Sigmoid colon (tissue), 7 donors: ENCODE results near the gene MYRF. TPM values are rescaled to one million over a fixed set of nuclear protein-coding genes. Genes with fewer than 3 reads are reported as not detected.

Experiments
- DNase-seq: peaks from one replicate; pipeline ENCODE4 v3.0.0-alpha.2; 2019
- H3K27ac ChIP-seq, 4 donors: fragments of 200-600 bp; sonication (generic); one replicate each; pipeline ENCODE4 v1.5.1; 2016 to 2019; ENCODE audit warnings: mild to moderate bottlenecking in 1 of 4
- H3K27me3 ChIP-seq, 3 donors: fragments of 200-600 bp; sonication (generic); one replicate each; pipeline ENCODE4 v1.5.1; 2019; ENCODE audit warnings: mild to moderate bottlenecking in 1 of 3
- H3K36me3 ChIP-seq, 4 donors: fragments of 200-600 bp; sonication (generic); one replicate each; pipeline ENCODE4 v1.5.1; 2016 to 2019
- H3K4me1 ChIP-seq, 4 donors: fragments of 200-600 bp; sonication (generic); one replicate each; pipeline ENCODE4 v1.5.1; 2017 to 2019
- H3K4me3 ChIP-seq, 4 donors: fragments of 200-600 bp; sonication (generic); one replicate each; pipeline ENCODE4 v1.5.1; 2017 to 2019; ENCODE audit warnings: mild to moderate bottlenecking in 2 of 4, moderate library complexity in 1 of 4
- H3K9me3 ChIP-seq, 4 donors: fragments of 200-600 bp in 3 of 4; sonication (generic) in 3 of 4; one replicate each; pipeline versions ENCODE4 v1.5.1 to v1.6.1; 2013 to 2019
- EP300 ChIP-seq, 4 donors: sonication (generic); formaldehyde crosslinking; IDR thresholded peaks; one replicate each; pipeline ENCODE4 v1.6.1; 2017; ENCODE audit warnings: antibody characterized with exemption in 4 of 4
- POLR2A ChIP-seq, 2 donors: fragments of 450-650 bp; IDR thresholded peaks; one replicate each; pipeline ENCODE4 v1.6.1; 2016; ENCODE audit warnings: antibody characterized with exemption in 2 of 2, mild to moderate bottlenecking in 2 of 2, moderate library complexity in 2 of 2
- POLR2AphosphoS5 ChIP-seq, 4 donors: sonication (generic); formaldehyde crosslinking; IDR thresholded peaks; one replicate each; pipeline ENCODE4 v1.6.1; 2017; ENCODE audit warnings: antibody characterized with exemption in 4 of 4
- WGBS, 2 donors: extraction: QIAGEN DNeasy Blood & Tissue Kit; methylation state at CpG; one replicate each; pipeline ENCODE4 v1.1.7; 2013; 5-methylcytosine and 5-hydroxymethylcytosine counted together
- intact Hi-C: fragments of 100-400 bp; cut with DNase I; formaldehyde crosslinking; loops from one replicate; pipeline ENCODE4 v1.15.1; 2023
- polyA plus RNA-seq, 3 donors: library from polyadenylated mRNA; stranded (reverse); fragments of 200-250 nt; gene quantifications; one replicate each; pipeline ENCODE4 v1.2.3, GENCODE V29; 2013
- total RNA-seq, 4 donors: library from RNA; depleted of rRNA; stranded (reverse); fragments of >200 nt; gene quantifications; one replicate each; pipeline ENCODE4 v1.1.0, GENCODE V29; 2016
- TF ChIP-seq, protein P1 (sequence below), 4 experiments: fragments of 450-650 bp in 3 of 4; fragments of 200-600 bp in 1 of 4; IDR thresholded peaks; one replicate each; pipeline ENCODE4 v1.5.1; 2016 to 2019; ENCODE audit warnings: antibody characterized with exemption in 4 of 4, mild to moderate bottlenecking in 3 of 4, moderate library complexity in 2 of 4
- donor health status: healthy with polysubstance abuse.
- donor health status: Bipolar disorder and iron deficiency.
- donor health status: healthy.

Gene MYRF
- total and polyA plus RNA-seq, 7 donors: under 0.01 to 6.4 (median 0.66) TPM

DNA sequence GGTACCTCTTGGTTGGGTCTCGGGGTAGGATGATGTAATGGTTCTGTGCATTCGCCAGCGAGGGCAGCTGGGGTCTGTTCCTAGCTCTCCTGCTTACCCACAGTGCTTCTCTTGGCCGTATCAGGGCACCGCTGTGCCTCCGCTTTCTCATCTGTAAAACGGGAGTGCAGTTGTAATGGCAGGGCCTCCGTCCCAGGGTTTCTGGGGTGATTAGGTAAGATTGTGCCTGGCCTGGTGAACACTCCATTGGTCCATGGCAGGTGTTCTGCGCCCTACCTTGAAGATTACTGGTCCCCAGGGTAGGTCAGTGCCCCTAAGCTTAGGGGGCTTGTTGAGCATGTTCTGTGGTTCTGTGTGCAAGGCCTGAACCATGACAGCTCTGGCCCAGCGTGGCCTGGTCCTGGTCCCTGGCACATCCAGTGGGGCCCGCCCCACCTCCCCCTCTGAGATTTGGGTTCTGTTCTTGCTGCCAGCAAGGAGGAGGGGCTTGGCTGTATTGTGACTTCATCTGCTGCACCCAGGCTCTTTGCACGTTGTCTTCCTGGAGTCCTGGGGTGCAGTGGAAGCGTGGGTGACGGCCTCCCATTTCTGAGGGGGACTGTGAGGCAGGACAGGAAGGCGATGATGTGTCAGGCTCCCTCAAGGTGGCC lies 4.9 kb downstream of the MYRF start:
- no peak overlapping the region for H3K27ac ChIP-seq
- no peak overlapping the region for H3K4me3 ChIP-seq
- H3K27me3 ChIP-seq: peaks cover 6 to 21% (median 9%) of the 10 kb centered on the region in 3 donors
- TF ChIP-seq POLR2AphosphoS5 (IDR thresholded peaks at IDR 0.05) (no peak), POLR2A (IDR thresholded peaks at IDR 0.05) (no peak), EP300 (IDR thresholded peaks at IDR 0.05) (no peak)
- TF ChIP-seq, protein P1, sequence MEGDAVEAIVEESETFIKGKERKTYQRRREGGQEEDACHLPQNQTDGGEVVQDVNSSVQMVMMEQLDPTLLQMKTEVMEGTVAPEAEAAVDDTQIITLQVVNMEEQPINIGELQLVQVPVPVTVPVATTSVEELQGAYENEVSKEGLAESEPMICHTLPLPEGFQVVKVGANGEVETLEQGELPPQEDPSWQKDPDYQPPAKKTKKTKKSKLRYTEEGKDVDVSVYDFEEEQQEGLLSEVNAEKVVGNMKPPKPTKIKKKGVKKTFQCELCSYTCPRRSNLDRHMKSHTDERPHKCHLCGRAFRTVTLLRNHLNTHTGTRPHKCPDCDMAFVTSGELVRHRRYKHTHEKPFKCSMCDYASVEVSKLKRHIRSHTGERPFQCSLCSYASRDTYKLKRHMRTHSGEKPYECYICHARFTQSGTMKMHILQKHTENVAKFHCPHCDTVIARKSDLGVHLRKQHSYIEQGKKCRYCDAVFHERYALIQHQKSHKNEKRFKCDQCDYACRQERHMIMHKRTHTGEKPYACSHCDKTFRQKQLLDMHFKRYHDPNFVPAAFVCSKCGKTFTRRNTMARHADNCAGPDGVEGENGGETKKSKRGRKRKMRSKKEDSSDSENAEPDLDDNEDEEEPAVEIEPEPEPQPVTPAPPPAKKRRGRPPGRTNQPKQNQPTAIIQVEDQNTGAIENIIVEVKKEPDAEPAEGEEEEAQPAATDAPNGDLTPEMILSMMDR (IDR thresholded peaks at IDR 0.05): no peak
- 59 to 83% methylated on average over 15 of the region's 15 CpGs for WGBS, 2 donors
- DNase-seq: no peak
- H3K4me1 ChIP-seq: peaks cover 0 to 8% (median 8%) of the 10 kb centered on the region in 4 donors
- no peaks in the 10 kb centered on the region for H3K9me3 ChIP-seq
- intact Hi-C loops: no loop called here
- no peaks in the 10 kb centered on the region for H3K36me3 ChIP-seq

DNA sequence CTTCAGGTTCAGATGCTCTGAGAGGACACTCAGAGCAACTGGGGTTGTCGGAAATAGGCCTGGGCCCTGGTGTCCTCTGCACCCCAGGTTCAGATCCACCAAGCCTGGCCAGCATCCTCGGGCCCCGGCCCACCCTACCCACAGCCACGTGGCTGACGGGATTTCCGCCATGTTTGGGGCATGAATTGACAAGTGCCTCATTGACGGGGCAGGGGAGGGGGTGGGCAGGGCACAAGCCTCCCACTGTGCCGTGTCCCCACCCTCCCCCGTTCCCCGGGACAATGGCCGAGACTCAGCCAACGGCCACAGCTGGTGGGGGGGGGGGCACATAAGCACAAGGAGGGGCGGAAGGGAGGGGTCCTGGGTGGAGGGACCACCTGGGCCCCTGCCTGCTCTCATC lies 8.5 kb downstream of the MYRF start:
- no peaks in the 10 kb centered on the region for H3K4me1 ChIP-seq
- no peaks in the 10 kb centered on the region for H3K36me3 ChIP-seq
- no peaks in the 10 kb centered on the region for H3K9me3 ChIP-seq
- H3K4me3 ChIP-seq: no peak overlapping the region
- peaks cover 0 to 27% (median 0%) of the 10 kb centered on the region in 3 donors for H3K27me3 ChIP-seq
- no peak for DNase-seq
- intact Hi-C loops: no loop called here
- no peak overlapping the region for H3K27ac ChIP-seq
- 83 to 88% methylated on average over 13 of the region's 13 CpGs for WGBS, 2 donors
- TF ChIP-seq EP300 (IDR thresholded peaks at IDR 0.05) (no peak), POLR2A (IDR thresholded peaks at IDR 0.05) (no peak), POLR2AphosphoS5 (IDR thresholded peaks at IDR 0.05) (no peak)
- TF ChIP-seq, protein P1 (IDR thresholded peaks at IDR 0.05): no peak

DNA sequence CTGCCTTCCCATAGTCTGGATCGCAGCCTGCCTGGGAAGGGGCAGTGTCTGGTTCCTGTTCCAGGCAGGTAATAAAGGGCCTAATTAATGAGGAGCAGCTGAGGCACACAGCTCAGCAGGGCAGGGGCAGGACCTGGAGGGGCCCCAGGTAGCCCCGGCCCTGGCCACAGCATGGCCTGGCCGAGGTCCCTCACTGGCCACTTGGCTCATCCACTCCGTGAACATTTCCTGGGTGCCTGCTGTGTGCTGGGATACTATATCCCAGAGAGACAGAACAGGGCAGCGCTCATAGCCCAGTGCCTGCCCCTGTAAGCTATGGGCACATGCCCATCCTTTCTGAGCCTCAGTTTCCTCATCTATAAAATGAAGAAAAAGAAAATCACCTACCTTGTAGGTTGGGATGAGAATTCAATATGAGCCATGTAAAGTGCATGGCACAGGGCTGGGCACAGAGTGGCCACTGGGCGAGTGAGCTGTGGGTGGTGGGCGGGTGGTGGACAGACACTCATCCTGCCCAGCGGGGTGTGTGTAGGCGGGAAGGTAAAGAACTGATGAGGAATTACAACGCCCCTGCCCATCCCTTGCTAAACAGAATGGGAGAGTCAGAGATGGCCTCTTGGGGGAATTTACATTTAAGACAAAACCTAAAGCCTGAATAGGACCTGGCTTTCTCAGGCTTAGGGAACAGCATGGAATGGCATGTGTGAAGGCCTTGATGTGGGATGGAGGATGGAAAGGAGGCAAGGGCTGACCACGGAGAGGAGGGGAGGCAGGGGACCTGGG lies 9.2 kb downstream of the MYRF start:
- no peak overlapping the region for H3K27ac ChIP-seq
- WGBS, 2 donors: 74 to 82% methylated on average over 11 of the region's 11 CpGs
- H3K4me1 ChIP-seq: no peaks in the 10 kb centered on the region

DNA sequence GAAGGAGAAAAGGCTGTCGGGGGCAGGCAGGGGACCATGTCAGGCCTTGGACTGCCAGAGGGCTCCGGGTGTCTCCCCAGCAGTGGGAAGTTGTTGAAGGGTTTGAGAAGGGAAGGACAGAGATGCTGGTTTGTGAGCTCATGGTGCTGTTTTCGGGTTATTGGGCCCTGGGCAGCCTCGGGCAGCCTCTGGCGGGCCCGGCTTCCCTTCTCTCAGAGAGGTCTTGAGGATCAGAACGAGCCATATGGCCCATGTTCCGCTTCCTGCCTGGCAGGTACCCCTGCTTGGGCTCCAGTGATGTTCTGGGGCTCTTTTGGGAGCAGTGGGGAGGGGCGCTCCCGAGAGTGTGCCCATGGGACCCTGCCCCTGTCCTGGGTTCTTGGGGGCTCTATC lies 9.8 kb downstream of the MYRF start:
- Histone ChIP-seq H3K4me3 (no peak overlapping the region), H3K9me3 (no peaks in the 10 kb centered on the region), H3K36me3 (no peaks in the 10 kb centered on the region), H3K27me3 (peaks cover 0 to 27% (median 0%) of the 10 kb centered on the region in 3 donors), H3K4me1 (no peaks in the 10 kb centered on the region), H3K27ac (no peak overlapping the region)
- WGBS, 2 donors: 79 to 91% methylated on average over 10 of the region's 10 CpGs
- TF ChIP-seq POLR2AphosphoS5 (IDR thresholded peaks at IDR 0.05): no peak
- TF ChIP-seq, protein P1 (IDR thresholded peaks at IDR 0.05): no peak
- TF ChIP-seq EP300 (IDR thresholded peaks at IDR 0.05): no peak
- no peak for TF ChIP-seq POLR2A (IDR thresholded peaks at IDR 0.05)
- no peak for DNase-seq
- intact Hi-C loops: no loop called here

More for the DNA sequence above, 9.2 kb downstream of the MYRF start:
- Histone ChIP-seq H3K36me3 (no peaks in the 10 kb centered on the region), H3K9me3 (no peaks in the 10 kb centered on the region), H3K4me3 (no peak overlapping the region), H3K27me3 (peaks cover 0 to 27% (median 0%) of the 10 kb centered on the region in 3 donors)
- intact Hi-C loops: no loop called here
- TF ChIP-seq POLR2AphosphoS5 (IDR thresholded peaks at IDR 0.05) (no peak), EP300 (IDR thresholded peaks at IDR 0.05) (no peak), POLR2A (IDR thresholded peaks at IDR 0.05) (no peak)
- TF ChIP-seq, protein P1 (IDR thresholded peaks at IDR 0.05): no peak
- no peak for DNase-seq
